Neural progenitor cell (in vitro differentiated cells): ENCODE results near the gene MAML3. TPM values are rescaled to one million over a fixed set of nuclear protein-coding genes. Genes with fewer than 3 reads are reported as not detected.

Experiments used
- DNase-seq: peaks from one replicate; pipeline ENCODE4 v3.0.0-alpha.2; 2016; ENCODE audit warnings: low spot score
- H2AFZ ChIP-seq: fragments of 200-600 bp; sonication (generic); replicated peaks from 2 replicates; pipeline ENCODE4 v1.6.1; 2016; ENCODE audit warnings: antibody characterized with exemption
- H3F3A ChIP-seq: fragments of 200-600 bp; sonication (generic); 2 replicates; pipeline ENCODE4 v1.6.1; 2016; ENCODE audit warnings: antibody characterized with exemption, low read depth
- H3K27ac ChIP-seq: fragments of 200-600 bp; sonication (generic); 2 replicates; pipeline ENCODE4 v1.5.1; 2016; ENCODE audit warnings: mild to moderate bottlenecking
- H3K27me3 ChIP-seq: fragments of 200-600 bp; sonication (generic); 2 replicates; pipeline ENCODE4 v1.6.1; 2016; ENCODE audit warnings: mild to moderate bottlenecking, moderate library complexity
- H3K36me3 ChIP-seq: fragments of 200-600 bp; sonication (generic); 2 replicates; pipeline ENCODE4 v1.5.1; 2016
- H3K4me1 ChIP-seq: fragments of 200-600 bp; sonication (generic); 2 replicates; pipeline ENCODE4 v1.6.1; 2016; ENCODE audit warnings: mixed run types
- H3K4me2 ChIP-seq: fragments of 200-600 bp; sonication (generic); 2 replicates; pipeline ENCODE4 v1.6.1; 2016
- H3K4me3 ChIP-seq: fragments of 200-600 bp; sonication (generic); 2 replicates; pipeline ENCODE4 v1.5.1; 2016
- H3K79me2 ChIP-seq: fragments of 200-600 bp; sonication (generic); 2 replicates; pipeline ENCODE4 v1.6.1; 2016; ENCODE audit warnings: low read depth
- H3K9ac ChIP-seq: fragments of 200-600 bp; sonication (generic); 2 replicates; pipeline ENCODE4 v1.6.1; 2016
- H3K9me3 ChIP-seq: fragments of 200-600 bp; sonication (generic); 2 replicates; pipeline ENCODE4 v1.5.1; 2016; ENCODE audit warnings: low read depth
- H4K20me1 ChIP-seq: fragments of 200-600 bp; sonication (generic); 2 replicates; pipeline ENCODE4 v1.6.1; 2016; ENCODE audit warnings: low read depth
- H3K27ac Mint-ChIP-seq: 3 replicates; pipeline ENCODE4 v1.8.0; 2021; ENCODE audit warnings: mixed read lengths
- H3K27me3 Mint-ChIP-seq: 2 replicates; pipeline ENCODE4 v1.8.0; 2022; ENCODE audit warnings: low read depth, mild to moderate bottlenecking, inconsistent platforms, moderate library complexity, mixed read lengths; ENCODE audit not compliant: insufficient read depth
- H3K36me3 Mint-ChIP-seq: 3 replicates; pipeline ENCODE4 v1.8.0; 2021; ENCODE audit warnings: mixed read lengths
- H3K4me1 Mint-ChIP-seq: 3 replicates; pipeline ENCODE4 v1.8.0; 2021; ENCODE audit warnings: mixed read lengths
- H3K4me3 Mint-ChIP-seq: 3 replicates; pipeline ENCODE4 v1.8.0; 2021; ENCODE audit warnings: mild to moderate bottlenecking, moderate library complexity, mixed read lengths
- H3K9me3 Mint-ChIP-seq: 3 replicates; pipeline ENCODE4 v1.8.0; 2020; ENCODE audit warnings: mixed read lengths
- CTCF ChIP-seq: fragments of 200-600 bp; sonication (generic); IDR thresholded peaks from 2 replicates; pipeline ENCODE4 v1.5.1; 2017; ENCODE audit warnings: antibody characterized with exemption, mild to moderate bottlenecking
- EZH2 ChIP-seq: fragments of 200-600 bp; sonication (generic); IDR thresholded peaks from 2 replicates; pipeline ENCODE4 v1.6.1; 2017; ENCODE audit warnings: antibody characterized with exemption, mild to moderate bottlenecking, moderate library complexity
- EZH2phosphoT487 ChIP-seq: fragments of 200-600 bp; sonication (generic); IDR thresholded peaks from 2 replicates; pipeline ENCODE4 v1.6.1; 2017; ENCODE audit warnings: antibody characterized with exemption
- total RNA-seq: library from RNA; depleted of rRNA; stranded (reverse); fragments of >200 nt; gene quantifications from 2 replicates; pipeline ENCODE4 v1.2.3, GENCODE V29; 2015; ENCODE audit warnings: low replicate concordance

MAML3 gene
- total RNA-seq, 1 donor from 2014 or later: 14.4 TPM

GRCh38 chr4:140152013-140152703 lies 1.8 kb downstream of the MAML3 start:
- Histone ChIP-seq H3F3A (peaks cover 44% of the 10 kb centered on the region), H3K4me3 (peak overlapping the region; percentile 92), H2AFZ (peak overlapping the region; percentile 65), H3K9me3 (no peaks in the 10 kb centered on the region), H3K27ac (peak overlapping the region; percentile 96), H3K27me3 (no peaks in the 10 kb centered on the region), H3K36me3 (no peaks in the 10 kb centered on the region), H3K79me2 (peaks cover 44% of the 10 kb centered on the region), H3K4me1 (peaks cover 26% of the 10 kb centered on the region), H3K4me2 (peak overlapping the region; percentile 92), H4K20me1 (peaks cover 5% of the 10 kb centered on the region), H3K9ac (peak overlapping the region; percentile 23)
- Mint-ChIP-seq H3K9me3 (no peaks in the 10 kb centered on the region), H3K4me3 (peak overlapping the region; percentile 93), H3K27me3 (peaks cover 6% of the 10 kb centered on the region), H3K36me3 (no peaks in the 10 kb centered on the region), H3K4me1 (peaks cover 34% of the 10 kb centered on the region), H3K27ac (peak overlapping the region; percentile 79)
- TF ChIP-seq EZH2phosphoT487 (no peak), EZH2 (no peak), CTCF (peak; percentile 36)
- DNase-seq: peak; percentile 76

- DNase-seq: peak; percentile 95
- H3K27me3 ChIP-seq: no peaks in the 10 kb centered on the region
- no peaks in the 10 kb centered on the region for H3K9me3 ChIP-seq
- H3K4me2 ChIP-seq: peak overlapping the region; percentile 92
- Mint-ChIP-seq H3K4me3 (peak overlapping the region; percentile 93), H3K4me1 (peaks cover 36% of the 10 kb centered on the region), H3K9me3 (no peaks in the 10 kb centered on the region), H3K27ac (peak overlapping the region; percentile 79), H3K27me3 (peaks cover 6% of the 10 kb centered on the region), H3K36me3 (no peaks in the 10 kb centered on the region)
- H3K79me2 ChIP-seq: peaks cover 49% of the 10 kb centered on the region
- peaks cover 6% of the 10 kb centered on the region for H4K20me1 ChIP-seq
- H3F3A ChIP-seq: peaks cover 44% of the 10 kb centered on the region
- H3K4me1 ChIP-seq: peaks cover 28% of the 10 kb centered on the region
- H3K36me3 ChIP-seq: no peaks in the 10 kb centered on the region
- H3K9ac ChIP-seq: peak overlapping the region; percentile 51
- H3K4me3 ChIP-seq: peak overlapping the region; percentile 92
- TF ChIP-seq EZH2phosphoT487 (no peak), CTCF (no peak), EZH2 (no peak)
- H3K27ac ChIP-seq: peak overlapping the region; percentile 96
- H2AFZ ChIP-seq: peak overlapping the region; percentile 65
Observed at GRCh38 chr4:140151699-140152012, 2.3 kb downstream of the MAML3 start.

GRCh38 chr4:140150886-140151698 lies 2.9 kb downstream of the MAML3 start:
- Histone ChIP-seq H3K27me3 (no peaks in the 10 kb centered on the region), H3K27ac (peak overlapping the region; percentile 96), H3K4me2 (peak overlapping the region; percentile 92), H3K9ac (peak overlapping the region; percentile 51), H4K20me1 (peaks cover 6% of the 10 kb centered on the region), H3K4me3 (peak overlapping the region; percentile 92), H2AFZ (peak overlapping the region; percentile 65), H3K4me1 (peaks cover 28% of the 10 kb centered on the region), H3K36me3 (no peaks in the 10 kb centered on the region), H3K79me2 (peaks cover 54% of the 10 kb centered on the region), H3F3A (peaks cover 44% of the 10 kb centered on the region), H3K9me3 (no peaks in the 10 kb centered on the region)
- TF ChIP-seq EZH2phosphoT487 (no peak), EZH2 (no peak), CTCF (no peak)
- DNase-seq: peak; percentile 93
- Mint-ChIP-seq H3K27me3 (peaks cover 6% of the 10 kb centered on the region), H3K36me3 (no peaks in the 10 kb centered on the region), H3K4me1 (peaks cover 37% of the 10 kb centered on the region), H3K27ac (peak overlapping the region; percentile 98), H3K9me3 (no peaks in the 10 kb centered on the region), H3K4me3 (peak overlapping the region; percentile 95)
